K562 (cell line): ENCODE data around the gene ANO9.

Experiments
- ARNT ChIP-seq, 2 experiments: fragments of 450-650 bp; IDR thresholded peaks; 2 replicates each; pipeline ENCODE4 v1.6.1; 2016; ENCODE audit warnings: mild to moderate bottlenecking in 1 of 2
- BCOR ChIP-seq: fragments of 450-650 bp; IDR thresholded peaks from 2 replicates; pipeline ENCODE4 v1.6.1; 2016
- CBX1 ChIP-seq: sonication (generic); IDR thresholded peaks from 2 replicates; pipeline ENCODE4 v1.6.1; 2016; ENCODE audit warnings: antibody characterized with exemption, low read depth, mild to moderate bottlenecking
- CTCF ChIP-seq, 3 experiments: IDR thresholded peaks in 2 of 3; conservative IDR thresholded peaks in 1 of 3; 2 replicates each; pipeline ENCODE4 v1.5.1; 2011 to 2012; ENCODE audit warnings: low read length in 3 of 3, mild to moderate bottlenecking in 3 of 3, control low read depth in 2 of 3, improper control_type of control experiment in 1 of 3, inconsistent platforms in 1 of 3, low read depth in 1 of 3, mixed read lengths in 1 of 3, moderate library complexity in 1 of 3; ENCODE audit not compliant: insufficient read depth in 2 of 3
- E2F4 ChIP-seq: sonication (generic); formaldehyde crosslinking; IDR thresholded peaks from 2 replicates; pipeline ENCODE4 v1.8.0; 2022; ENCODE audit warnings: mild to moderate bottlenecking, low read depth, missing genetic modification reagents
- FOXA1 ChIP-seq: fragments of 450-650 bp; IDR thresholded peaks from 2 replicates; pipeline ENCODE4 v1.6.1; 2016; ENCODE audit warnings: mild to moderate bottlenecking, borderline replicate concordance
- JUNB ChIP-seq: fragments of 450-650 bp; formaldehyde crosslinking; conservative IDR thresholded peaks from 2 replicates; pipeline ENCODE4 v1.4.0; 2020; ENCODE audit warnings: mild to moderate bottlenecking
- LEF1 ChIP-seq: fragments of 450-650 bp; IDR thresholded peaks from 2 replicates; pipeline ENCODE4 v1.6.1; 2016; ENCODE audit warnings: mild to moderate bottlenecking
- POLR2AphosphoS2 ChIP-seq: IDR thresholded peaks from 2 replicates; pipeline ENCODE4 v1.6.1; 2012; ENCODE audit warnings: low read length, improper control_type of control experiment
- RAD21 ChIP-seq, 2 experiments: fragments of 250-450 bp in 1 of 2; fragments of 450-650 bp in 1 of 2; sonication (Bioruptor Pico) in 1 of 2; formaldehyde crosslinking in 1 of 2; IDR thresholded peaks in 1 of 2; conservative IDR thresholded peaks in 1 of 2; 2 replicates each; pipeline versions ENCODE4 v1.4.0 to v1.8.0; 2020 to 2022; ENCODE audit warnings: mild to moderate bottlenecking in 2 of 2, moderate library complexity in 1 of 2
- RCOR1 ChIP-seq, 2 experiments: IDR thresholded peaks; 2 replicates each; pipeline ENCODE4 v1.6.1; 2012; ENCODE audit warnings: low read depth in 2 of 2, low read length in 2 of 2, borderline replicate concordance in 1 of 2, improper control_type of control experiment in 1 of 2
- RFX7 ChIP-seq: fragments of 250-450 bp; sonication (Bioruptor Pico); IDR thresholded peaks from 2 replicates; pipeline ENCODE4 v1.5.1; 2021; ENCODE audit warnings: mild to moderate bottlenecking
- ZNF79 ChIP-seq: fragments of 250-450 bp; sonication (Bioruptor Pico); IDR thresholded peaks from 2 replicates; pipeline ENCODE4 v1.4.0; 2020; ENCODE audit warnings: low read depth, mild to moderate bottlenecking, moderate library complexity
- TF ChIP-seq, protein P1 (sequence below): IDR thresholded peaks from 2 replicates; pipeline ENCODE4 v1.6.1; 2014; ENCODE audit warnings: antibody characterized with exemption

DNA sequence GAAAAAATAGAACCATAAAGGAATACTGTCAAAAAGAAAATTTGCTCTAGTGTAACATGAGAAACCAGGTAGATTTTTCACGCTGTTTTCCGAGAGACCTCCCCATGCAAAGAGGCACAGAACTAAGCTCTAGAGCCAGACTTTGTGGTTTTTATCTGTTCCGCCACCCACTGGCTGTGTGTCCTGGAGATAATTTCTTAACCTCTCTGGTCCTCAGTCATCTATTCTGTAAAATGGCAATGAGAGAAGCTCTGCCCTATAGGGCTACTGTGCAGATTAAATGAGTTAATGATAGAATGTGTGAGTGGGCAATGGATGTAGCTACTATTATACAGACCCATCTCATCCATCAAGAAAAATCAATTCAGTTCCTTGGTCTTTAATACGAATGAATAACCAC, 17.6 kb downstream of the ANO9 start:
- TF ChIP-seq POLR2AphosphoS2 (no peak), FOXA1 (no peak), BCOR (peak; percentile 88), ZNF79 (CRISPR knock-in tag) (no peak), RAD21 (CRISPR knock-in tag; conservative IDR thresholded peaks at IDR 0.05 in 1 of 2, IDR thresholded peaks at IDR 0.05 in 1 of 2) (no peak), JUNB (CRISPR knock-in tag) (no peak), CTCF (IDR thresholded peaks at IDR 0.05 in 2 of 3, conservative IDR thresholded peaks at IDR 0.05 in 1 of 3; ENCODE audit: insufficient read depth in 2 of 3, low read depth in 1 of 3, low read length in 3 of 3) (no peak), RCOR1 (IDR thresholded peaks at IDR 0.05; ENCODE audit: borderline replicate concordance in 1 of 2, low read depth in 2 of 2, low read length in 2 of 2) (no peak), ARNT (IDR thresholded peaks at IDR 0.05) (no peak), LEF1 (no peak), CBX1 (no peak), E2F4 (CRISPR knock-in tag) (no peak), RFX7 (no peak)
- TF ChIP-seq, protein P1, sequence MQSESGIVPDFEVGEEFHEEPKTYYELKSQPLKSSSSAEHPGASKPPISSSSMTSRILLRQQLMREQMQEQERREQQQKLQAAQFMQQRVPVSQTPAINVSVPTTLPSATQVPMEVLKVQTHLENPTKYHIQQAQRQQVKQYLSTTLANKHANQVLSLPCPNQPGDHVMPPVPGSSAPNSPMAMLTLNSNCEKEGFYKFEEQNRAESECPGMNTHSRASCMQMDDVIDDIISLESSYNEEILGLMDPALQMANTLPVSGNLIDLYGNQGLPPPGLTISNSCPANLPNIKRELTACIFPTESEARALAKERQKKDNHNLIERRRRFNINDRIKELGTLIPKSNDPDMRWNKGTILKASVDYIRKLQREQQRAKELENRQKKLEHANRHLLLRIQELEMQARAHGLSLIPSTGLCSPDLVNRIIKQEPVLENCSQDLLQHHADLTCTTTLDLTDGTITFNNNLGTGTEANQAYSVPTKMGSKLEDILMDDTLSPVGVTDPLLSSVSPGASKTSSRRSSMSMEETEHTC: no peak
